ENCODE data around the gene NFIC.

NFIC gene

DNA sequence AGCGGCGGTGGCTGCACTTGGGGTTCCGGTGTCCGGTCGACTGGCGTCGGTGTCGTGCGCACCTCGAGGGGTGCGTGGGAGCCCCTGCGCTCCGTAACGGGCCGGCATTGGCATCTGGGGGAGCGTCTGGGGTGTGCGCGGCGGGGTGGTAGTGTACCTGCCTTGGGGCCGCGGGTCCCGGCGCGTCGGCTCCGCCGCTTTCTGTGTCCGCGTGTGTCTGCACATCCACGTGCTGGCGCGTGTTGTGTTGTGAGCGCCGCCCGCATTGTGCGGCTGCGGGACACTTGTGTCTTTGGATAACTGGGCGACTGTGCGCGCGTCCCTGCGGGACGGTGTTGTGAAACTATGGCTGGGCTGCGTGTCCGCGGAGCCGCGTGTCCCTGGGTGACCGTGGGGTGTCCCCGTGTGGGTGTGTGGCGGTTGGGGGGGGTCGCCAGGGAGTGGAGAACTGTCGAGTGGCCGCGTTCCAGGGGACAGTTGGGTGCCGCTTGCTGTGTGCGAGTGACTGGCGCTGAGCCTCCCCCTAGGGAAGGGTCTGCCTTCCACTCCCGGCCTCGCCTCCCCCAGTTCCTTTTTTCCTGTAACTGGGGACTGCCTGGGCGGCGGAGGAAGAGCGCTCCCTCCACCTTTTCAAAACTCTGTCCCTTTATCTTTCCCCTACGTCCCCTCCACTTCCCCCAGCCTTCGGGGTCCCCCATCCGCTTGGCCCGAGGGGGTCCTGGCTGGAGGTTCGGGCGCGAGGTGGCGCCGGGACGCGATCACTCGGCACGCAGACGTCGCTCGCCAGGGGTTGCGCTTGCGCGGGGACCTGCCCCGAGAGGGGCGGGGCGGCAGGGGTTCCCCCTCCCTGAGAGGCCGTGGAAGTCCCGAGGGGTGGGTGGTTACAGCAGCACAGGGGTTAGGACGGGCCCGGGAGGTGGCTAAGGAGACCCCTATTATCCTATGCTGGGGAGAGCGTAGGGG is 5.7 kb upstream of the NFIC start:
- peak; percentile 46 for DNase-seq

DNA sequence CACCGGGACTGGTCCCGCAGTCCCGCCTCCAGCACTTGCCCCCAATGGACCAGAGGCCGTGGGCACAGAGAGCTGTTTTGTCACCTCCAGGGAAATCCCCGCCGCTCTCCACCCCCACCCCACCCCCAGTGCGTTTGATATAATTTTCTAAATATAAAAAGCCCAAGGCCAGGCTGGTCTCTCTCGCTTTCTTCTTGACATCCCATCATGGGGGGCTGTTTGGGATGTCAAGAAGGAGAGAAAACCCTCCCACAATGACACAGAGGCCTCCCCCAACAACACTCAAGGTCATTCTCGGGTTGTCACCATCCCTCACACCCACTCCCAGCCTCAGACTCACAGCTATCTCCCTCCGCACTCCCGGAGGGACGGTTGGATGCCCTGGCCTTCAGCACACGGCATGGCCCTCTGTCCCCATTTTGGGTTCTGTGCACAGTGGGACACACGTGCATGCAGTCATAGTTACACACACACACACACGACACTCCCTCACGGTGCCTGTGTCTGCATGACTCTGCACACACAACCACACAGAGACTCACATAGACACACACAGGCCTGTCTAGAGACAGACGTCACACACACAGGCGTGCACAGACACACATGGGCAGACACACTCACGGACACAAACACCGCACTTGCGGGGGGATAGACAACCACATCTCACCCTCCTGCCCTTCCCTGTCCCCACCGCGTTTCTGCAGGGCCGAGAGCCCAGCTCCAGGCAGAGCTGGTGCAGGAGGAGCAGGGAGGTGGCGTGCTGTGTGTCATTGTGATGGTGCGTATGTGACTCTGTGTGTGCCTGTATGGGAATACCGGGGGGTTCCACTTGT is 4.8 kb upstream of the NFIC start:
- no peak for DNase-seq

DNA sequence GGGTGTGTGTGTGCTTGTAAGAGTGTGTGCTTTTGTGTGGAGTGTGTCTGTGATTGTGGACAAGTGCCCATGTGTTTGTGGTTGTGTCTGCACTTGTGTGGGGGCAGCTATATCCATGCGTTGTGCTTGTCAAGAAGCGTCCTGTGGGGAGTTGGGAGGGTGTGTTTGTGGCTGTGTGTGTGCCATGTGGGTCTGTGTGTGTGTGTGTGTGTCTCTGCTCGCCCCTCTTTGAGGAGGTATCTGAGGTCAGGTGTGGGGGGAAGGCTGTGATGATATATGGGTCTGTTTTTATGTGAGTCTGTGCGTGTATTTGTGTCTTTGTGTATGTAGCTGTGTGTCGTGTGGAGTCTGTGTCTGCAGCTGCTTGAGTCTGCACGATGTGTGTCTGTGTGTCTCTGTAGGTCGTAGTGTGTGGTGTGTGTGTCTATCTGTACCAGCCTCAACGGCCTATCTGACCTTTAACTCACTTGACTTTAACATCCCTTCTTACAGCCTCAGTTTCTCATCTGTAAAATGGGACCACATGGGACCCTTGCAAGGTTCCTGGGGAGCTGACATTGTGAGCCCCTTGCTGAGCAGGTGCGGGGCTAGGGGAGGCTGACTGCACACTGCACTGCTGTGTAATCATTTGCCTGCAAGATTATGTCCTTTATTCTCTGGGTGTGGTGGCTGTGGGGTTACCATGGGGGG is 4.0 kb upstream of the NFIC start:
- DNase-seq = no peak

DNA sequence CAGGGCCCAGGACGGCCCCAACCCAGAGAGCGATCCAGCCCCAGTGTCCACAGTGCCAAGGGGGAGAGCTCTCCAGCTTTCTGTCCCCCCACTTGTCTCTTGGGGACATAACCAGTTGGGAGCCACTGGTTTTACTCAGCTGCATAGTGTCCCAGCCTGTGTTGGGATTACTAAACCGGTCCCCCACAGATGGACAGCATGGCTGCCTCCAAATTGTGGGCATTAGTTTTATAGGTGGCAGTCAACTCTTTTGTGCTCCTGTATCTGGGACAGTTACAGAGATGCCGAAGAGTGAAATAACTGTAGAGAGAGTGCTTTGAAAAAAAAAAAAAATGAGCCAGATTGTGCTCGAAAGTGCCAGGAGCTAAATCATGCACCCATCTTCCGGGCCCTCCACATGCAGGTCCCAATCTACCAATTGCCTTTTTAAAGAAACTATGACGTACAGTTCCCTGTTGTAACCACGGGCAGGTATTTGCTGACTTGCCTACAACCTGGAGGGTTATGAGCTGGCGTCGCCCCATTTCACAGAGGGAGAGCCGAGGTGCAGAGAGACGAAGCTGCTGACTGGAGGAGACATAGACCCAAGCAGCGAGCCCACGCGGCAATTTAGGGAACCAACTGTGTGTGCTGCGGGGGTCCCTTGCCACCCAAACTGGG is 2.4 kb upstream of the NFIC start:
- DNase-seq = no peak

DNA sequence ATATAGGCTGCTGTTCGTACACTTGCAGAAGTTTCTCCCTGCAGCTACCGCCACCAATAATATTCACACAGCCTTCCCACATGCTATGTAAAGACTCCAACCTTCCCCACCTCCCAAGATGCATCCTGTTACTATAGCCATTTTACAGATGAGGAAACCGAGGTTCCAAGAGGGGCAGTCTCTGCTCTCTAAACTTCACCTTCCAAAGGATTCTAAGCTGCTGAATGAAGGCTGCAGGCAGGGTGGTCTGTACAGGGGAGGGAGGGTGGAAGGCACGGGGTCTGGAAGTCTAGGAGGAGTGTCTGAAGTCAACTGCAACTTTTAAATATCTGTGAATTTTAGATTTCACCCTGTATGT is 1.9 kb upstream of the NFIC start:
- DNase-seq = no peak

DNA sequence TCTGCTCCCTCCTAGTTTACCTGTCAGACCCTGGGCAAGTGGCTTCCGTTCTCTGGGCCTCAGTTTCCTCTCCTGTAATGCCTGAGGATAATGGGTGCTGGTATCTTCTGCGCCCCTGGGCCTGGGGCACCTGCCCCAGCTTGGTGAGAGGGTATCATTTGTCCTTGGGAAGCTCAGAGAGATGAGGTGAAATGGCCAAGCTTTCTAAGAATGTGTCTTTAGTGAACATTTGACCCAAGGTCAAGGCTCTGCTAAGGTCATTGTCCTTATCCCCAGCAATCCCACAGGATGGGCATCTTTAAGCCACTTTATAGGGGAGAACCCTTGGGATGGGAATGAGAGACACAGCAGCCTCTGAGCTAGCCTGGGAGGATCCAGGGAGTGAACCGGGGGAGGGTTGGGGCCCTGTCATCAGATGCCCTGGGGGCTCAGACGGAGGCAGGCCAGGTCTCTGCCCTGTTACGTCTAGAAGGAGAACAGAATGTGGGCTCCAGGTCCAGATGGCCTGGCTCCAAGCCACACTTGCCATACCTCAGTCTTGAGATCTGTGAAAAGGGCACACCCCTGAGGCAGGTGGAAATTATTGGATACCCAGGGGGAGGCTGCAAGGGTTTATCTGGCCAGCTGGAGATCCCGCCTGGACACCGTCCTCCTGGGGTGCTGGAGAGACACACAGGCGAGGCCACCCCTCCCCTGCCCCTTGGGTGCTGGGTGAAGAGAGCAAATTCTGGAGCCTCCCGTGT is 1.1 kb upstream of the NFIC start:
- no peak for DNase-seq

DNA sequence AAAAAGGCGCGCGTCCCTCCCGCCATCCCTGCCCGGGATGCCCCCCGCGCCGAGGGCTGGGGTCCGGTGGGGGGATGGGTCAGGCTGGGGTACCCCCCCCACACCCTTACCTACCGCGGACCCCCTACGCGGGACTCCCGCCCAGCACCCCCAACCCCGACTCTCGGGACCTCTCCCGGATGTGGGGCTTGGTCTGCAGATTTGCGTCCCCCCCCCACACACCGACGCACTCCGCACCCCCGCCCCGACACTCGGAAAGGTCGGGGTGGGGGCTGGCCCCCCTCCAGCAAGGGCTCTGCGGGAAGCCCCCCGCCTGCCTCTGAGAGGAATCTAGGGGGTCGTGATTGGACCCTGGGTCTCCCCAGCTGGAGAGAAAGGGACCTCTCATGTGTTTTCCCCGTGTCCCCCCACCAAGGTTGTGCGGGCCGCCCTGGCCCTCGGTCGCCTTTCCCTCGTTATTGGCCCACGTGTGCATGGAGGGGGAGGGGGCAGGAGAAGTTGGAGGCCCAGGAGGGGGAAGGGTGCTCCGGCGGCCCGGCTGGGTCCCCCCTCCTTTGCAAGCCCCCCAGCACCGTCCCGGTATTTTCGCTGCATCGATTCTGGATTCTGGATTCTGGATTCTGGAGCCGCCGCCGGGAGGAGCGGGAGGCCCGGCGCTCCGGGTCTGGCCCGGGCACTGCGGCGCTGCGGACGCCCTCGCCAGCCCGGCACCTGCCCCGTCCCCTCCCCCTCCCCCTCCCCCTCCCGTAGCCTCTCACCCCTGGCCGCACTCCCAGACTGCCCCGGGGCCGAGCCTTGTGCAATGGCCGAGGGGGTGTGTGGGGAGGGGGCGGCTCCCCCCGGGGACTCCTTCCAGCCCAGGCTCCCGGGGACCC is 607 bp downstream of the NFIC start:
- DNase-seq = peak; percentile 39

DNA sequence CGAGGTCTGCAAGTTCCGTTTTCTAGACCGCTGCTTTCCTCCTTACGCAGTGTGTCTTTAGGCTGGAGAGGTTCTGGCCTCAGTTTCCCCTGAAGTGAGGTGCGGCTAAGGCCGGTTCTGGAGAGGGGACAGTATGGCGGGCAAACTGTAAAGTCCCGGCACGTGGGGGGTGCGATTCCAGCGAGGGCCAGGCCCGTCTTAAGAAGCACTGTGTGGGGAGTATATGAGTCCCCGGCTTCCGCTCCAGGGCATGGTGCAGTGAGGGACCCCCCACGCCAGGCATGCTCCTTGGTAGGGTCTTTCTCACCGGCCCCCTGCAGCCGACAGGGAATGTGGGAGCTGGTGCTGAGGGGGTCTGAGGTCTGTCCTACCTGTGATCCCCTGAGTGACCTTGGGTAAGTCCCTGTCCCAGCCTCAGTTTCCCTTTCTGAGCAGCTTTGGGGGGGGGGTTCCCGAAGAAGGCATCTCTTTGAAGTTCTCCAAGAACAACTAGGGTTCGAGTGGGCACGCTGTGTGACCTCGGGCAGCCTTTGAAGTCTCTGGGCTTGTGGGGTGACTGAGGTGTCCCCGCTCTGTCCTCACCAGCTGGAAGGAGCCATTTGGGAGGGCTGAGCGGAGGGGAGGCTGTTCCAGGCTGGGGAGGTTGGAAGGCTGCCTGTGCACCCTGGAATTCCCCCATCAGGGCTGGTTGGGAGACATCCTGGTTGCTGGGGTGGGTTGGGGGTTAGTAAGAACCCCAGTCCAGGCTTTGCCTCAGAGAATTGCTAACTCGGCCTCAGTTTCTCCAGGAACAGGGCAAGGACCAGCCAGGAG is 1.5 kb downstream of the NFIC start:
- DNase-seq = no peak

DNA sequence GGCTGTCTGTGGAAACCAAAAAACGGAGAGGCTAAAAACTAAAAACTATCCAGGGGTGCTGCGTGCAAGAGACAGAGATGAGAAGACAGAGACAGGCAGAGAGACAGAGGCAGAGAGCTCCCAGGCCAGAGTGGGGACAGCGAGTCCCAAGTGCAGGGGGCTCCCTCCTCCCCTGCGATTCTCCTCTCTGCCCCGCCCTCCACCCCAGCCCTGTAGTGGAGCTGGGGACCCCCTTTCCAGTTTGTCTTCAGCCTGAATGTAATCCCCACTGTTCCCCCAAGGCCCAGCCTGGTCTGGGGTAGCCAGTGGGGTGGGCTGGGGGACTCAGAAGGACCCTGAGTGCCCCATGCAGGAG is 2.0 kb downstream of the NFIC start:
- no peak for DNase-seq

DNA sequence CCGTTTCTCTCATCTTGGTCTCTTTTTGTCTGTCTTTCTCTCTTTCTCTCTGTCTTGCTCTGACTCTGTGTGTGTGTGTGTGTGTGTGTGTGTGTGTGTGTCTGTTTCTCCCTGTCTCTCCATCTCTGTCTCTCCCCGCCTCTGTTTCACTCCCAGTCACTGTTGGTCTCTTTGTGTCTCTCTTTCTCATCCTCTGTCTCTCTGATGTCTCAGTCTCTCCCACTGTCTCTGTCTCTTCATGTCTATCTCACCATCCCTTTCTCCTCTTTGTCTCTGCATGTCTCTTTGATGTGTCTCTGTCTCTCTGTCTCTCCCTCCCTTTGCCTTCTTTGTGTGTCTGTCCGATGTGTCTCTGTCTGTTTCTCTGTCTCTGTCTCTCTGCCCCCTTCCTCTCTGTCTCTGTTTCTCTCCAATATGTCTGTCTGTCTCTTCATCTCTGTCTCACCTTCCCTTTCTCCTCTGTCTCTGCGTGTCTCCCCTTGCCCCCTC is 2.5 kb downstream of the NFIC start:
- no peak for DNase-seq

DNA sequence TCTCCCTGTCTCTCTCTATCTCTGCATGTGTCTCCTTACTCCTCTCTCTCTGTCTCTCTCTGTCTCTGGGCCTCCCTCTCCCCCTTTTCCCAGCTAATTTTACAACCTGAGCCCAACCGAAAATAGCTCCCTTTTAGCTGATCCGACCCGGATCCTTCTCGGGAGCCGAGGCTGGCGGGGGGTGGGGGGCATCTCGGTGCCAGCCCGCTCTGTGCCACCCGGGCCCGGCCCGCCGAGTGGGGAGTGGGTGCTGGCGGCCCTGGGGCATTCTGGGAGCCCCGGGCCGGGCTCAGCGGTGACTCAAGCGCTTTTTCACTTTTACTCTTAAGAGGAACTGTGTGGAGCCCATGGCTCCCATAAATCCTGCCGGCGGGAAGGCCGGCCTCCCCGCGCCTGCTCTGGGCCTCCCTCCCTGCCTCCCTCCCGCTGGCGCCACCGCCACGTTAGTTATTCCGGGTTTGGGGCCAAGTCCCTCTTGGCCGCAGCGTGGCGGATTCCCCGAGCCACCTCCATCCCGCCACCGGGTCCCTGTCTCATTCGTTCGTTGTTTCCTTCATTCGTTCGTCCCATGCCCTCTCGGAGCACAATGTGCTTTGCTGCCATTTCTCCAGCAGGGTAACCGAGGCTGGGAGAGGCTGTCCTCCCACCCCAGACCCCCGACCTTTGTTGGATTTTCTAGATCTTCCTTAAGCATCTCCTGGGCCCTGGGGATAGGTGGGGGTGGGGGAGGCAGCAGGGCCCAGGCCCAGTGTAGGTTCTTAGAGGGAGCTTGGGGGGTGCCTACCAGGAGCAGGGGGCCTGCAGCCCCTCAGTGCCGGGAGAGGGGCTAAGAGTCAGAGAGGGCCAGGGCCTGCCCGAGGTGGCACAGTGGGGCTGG is 3.2 kb downstream of the NFIC start:
- no peak for DNase-seq

DNA sequence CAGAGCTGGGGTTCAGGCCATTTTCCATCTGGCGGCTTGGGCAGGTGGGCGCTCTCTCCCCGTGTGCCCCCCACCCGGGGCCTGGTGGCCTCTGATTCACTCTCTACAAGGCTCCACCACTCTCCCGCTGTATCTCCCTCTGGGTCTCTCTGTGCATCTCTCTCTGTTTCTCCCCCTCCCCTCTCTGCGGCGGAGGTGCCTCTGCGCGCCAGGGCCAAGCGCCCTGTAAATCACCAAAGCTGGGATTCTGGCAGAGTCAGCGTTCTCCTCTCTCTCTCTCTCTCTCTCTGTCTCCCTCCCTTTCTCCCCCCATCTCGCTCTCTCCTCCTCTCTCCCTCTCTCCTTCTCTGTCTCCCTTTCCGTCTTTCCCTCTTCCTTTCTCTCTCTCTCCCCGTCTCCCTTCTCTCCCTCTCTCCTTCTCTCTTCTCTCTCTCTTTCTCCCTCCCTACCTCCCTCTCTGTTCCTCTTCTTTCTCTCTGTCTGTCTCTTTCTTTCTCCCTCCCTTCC is 3.9 kb downstream of the NFIC start:
- no peak for DNase-seq

DNA sequence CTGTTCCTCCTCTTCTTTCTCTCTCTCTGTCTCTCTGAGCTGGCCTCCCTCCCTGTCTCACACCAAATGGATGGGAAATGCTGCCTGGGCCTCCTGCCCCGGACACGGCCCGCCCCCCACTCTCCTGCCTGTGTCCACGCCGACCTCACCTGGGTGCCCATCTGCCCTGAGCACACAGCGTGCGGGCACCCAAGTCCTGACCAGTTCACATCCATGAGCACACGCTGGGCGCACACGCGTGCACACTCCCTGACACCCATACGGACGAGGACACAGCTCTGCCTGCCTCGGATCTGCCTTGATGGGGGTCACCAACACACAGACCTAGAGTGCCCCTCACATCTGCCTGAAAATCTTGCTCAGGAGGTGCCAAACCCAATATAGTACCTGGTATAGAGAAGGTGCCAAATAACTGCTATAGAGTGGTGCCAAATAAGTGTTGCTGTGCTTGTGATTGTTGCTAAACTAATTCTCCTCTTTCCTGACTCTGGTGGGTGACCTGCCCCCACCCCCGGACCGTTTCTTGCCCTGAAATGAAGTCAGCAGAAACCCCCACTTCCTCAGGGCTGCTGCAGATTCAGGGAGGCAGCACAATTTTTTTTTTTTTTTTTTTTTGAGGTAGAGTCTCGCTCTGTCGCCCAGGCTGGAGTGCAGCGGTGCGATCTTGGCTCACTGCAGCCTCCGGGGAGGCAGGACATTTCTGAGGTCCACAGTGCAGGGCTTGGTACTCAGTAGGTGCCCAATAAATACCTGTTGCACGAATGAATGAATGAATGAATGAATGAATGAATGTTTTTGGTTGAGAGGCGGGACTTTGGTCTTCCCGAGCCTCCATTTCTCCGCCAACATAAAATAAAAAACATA is 4.6 kb downstream of the NFIC start:
- no peak for DNase-seq

DNA sequence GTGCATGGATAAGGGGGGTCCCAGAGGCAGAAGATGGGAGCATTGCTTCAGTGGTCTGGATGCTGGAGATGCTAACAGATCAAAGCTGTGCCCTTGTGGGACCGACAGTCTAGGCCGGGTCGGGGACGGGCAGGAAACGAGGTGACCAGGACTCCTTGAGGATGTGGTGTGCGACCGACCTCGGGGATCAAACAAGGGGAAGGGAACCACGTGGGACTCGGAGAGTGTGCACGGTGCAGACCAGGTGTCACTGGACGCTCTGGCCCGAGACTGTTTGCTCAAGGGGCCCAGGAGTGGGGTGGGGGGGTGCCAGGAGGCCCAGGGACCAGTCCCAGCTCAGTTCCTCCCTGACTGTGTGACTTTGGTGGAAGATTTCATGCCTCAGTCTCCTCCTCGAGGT is 6.0 kb downstream of the NFIC start:
- no peak for DNase-seq

DNA sequence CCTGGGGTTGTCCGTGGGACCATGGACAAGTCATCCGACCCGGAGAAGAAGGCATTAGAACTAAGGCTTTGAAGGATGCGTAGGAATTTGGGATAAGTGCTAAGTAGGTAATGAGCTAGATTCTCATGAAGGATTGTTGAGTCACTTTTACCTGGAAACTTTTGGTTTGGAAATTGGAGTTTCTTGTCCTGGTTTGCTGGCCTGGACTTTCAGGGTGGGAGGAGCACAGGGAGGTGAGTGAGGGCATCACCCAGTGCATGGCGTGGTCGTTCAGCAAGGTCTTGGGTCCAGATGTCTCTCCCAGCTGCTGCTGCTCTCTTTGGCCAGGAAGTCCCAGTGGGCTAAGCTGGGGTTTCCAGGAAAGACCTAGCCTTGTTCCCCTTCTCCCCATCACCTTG is 7.6 kb downstream of the NFIC start:
- DNase-seq = no peak

DNA sequence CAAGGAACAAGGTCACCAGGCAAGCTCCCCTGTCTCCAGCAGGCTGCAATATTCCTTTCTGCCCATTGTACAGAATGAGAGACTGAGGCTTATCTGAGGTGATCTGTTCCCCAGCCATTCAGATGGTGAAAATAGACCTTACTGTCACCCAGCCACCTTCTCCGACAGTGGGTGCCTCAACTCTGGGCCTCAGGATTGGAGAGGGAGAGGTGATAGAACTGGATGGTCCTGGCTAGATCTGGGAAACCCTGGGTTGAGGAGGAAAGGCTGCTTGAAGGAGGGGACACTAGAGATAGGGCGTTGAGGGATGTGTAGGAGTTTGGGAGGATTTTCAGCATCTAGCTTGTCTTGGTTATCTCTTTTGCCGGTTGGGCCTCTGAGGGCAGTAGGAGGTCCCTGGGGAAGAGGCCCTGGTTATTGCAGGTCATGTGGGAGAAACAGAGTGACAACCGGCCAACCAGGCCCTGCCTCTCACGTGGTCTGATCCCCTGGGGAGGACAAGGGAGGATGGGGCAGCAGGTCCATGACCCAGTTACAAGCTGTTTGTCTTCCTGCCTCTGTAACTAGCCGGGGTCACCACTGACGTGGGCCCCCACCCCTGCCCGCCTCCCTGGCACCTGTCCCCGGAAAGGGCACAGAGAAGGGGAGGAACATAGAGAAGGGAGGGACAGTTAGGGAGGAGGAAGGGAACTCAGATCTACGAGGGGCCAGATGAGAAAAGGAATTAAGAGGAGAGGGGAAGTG is 8.2 kb downstream of the NFIC start:
- DNase-seq = peak; percentile 23

All from GF-D8 (cell line).